AG08395 (cell line): ENCODE data around the gene HSD3B7.

Source experiments
- DNase-seq: peaks from one replicate; pipeline ENCODE4 v3.0.0; 2012; ENCODE audit warnings: mixed read lengths, low spot score

The HSD3B7 gene

DNA sequence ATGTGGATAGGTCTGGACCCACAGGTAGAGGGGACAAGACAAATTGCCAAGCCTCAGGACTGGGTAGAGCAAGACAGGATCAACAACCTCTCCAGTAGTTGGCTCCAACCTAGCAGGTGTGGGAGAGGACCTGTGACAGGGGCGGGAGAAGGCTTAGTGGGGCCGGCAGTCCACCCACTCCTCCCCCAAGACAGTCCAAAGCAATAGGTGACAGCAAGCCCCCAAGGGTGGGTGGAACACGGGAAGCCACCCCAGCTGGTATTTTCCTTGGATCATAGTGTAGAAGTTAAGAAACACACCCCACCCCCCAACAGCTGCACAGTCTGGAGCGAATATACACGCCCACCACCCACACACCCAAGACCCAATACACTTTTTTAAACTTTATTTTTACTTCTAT is 44.3 kb downstream of the HSD3B7 start:
- DNase-seq = no peak

DNA sequence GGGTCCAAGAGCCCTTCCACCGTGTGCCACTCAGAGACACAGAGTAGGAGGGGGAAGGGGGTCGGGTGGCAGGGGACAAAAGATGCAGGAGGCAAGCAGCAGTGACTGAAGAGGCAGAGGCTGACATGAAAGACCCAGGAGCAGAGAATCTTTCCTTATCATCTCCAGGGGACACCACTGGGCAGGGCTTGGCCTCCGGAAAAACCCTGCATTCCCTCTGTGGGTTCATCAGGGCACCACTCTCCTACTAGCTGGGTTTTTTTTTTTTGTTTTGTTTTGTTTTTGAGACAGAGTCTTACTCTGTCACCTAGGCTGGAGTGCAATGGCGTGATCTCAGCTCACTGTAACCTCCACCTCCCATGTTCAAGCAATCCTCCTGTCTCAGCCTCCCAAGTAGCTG is 46.3 kb downstream of the HSD3B7 start:
- no peak for DNase-seq

DNA sequence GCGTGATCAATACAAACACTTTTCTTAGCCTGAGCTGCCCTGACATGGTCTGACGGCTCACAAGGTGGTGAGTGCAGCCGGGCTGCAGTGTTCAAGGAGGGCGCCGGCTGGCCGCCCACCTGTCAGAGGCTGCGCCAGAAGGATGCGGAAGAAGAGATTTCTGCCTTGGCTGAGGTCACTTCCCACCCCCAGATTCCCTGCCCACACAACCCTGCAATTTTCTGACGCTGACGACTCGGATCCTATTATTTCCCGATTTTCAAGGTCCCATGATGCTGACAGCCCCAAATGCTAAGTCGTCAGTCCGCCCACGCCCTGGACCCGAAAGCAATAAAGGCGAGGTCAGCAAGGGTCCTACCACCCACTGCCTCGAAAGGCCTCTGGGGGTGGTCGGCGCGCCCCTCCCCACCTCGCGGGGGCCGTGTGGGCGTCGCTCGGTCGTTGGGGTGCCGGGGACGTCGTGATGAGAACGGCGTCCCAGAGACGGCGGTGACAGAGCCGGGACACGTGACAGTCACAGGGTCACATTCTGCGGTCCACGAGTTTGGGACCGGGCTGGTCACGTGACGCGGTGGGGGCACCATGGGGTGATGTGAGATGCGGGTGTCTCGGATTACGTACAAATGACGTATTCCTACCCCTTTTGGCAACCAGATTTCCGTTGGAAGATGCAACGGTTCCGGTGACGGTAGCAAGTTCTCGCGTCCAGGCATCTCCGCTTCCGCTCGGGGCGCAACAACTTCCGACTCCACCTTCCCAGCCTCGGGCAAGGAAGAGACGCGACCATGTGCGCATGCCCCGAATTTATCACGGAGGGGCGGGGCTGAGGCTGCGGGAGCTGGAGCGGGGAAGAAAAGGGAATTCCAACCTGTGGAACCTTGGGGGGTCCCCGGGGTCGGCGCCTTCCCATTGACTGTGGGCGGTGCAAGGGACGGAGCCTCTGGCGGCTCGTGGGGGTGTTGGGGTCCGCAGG is 48.0 kb downstream of the HSD3B7 start, which contains the start of gene STX4:
Gene STX4, plus strand, starts transcription at position 823 of the 973 bp plus-strand sequence. CDS start 248 bp downstream, outside the sequence.
- DNase-seq = peak; percentile 97

DNA sequence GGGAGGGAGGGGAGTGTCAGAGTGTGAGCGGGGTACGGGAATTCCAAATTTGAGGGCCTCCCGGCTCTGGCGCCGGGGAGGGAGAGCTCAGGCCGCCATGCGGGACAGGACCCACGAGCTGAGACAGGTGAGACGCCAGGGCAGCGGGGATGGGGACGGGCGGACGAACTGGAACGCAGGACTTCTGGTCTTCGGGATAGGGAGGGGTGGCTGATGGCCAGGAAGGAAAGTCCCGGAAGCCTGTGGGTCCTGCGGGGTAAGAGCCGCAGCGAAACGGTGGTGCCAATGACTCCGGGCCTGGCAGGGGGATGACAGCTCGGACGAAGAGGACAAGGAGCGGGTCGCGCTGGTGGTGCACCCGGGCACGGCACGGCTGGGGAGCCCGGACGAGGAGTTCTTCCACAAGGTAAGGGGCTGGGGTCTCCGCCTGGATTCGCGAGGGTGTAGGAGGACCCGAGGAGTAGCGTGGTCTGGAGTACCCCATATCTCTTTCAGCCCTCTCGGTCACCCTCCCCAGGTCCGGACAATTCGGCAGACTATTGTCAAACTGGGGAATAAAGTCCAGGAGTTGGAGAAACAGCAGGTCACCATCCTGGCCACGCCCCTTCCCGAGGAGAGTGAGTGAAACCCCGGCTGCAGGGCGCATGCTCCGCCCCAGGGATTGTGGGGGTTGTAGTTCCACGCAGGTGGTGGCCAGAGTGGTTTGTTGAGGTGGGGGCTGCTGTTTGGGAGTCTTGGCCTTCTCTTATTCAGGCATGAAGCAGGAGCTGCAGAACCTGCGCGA is 48.9 kb downstream of the HSD3B7 start:
- peak; percentile 99 for DNase-seq

DNA sequence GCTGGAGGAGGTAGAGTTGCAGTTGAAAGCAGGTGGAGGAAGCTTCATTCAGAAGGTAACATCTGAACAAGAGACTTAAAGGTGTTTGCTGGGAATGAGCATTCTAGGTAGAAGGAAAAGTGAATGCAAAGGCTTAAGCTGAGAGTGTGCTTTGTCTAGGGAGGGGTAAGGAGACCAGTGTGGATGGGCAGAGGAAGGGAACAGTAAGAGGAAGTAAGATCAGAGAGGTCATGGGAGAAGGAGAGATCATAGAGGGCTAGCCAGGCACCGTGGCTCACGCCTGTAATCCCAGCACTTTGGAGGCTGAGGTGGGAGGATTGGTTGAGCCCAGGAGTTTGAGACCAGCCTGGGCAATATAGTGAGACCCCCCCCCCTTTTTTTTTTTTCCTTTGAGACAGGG is 51.7 kb downstream of the HSD3B7 start:
- no peak for DNase-seq
